Activated CD4-positive, CD25-positive, alpha-beta regulatory T cell treated with anti-CD3 and anti-CD28 coated beads, Interleukin-2, amount 50 U/mL, for 72 hours (primary cell): ENCODE results near the gene NACC1.
"Not testable (repeated sequence)": the region's sequence is repeated elsewhere in the genome, so short reads cannot be mapped to it uniquely, and the experiment has no call there.

Source experiments
- DNase-seq: peaks from one replicate; pipeline ENCODE4 v3.0.0; 2021

Gene NACC1

DNA sequence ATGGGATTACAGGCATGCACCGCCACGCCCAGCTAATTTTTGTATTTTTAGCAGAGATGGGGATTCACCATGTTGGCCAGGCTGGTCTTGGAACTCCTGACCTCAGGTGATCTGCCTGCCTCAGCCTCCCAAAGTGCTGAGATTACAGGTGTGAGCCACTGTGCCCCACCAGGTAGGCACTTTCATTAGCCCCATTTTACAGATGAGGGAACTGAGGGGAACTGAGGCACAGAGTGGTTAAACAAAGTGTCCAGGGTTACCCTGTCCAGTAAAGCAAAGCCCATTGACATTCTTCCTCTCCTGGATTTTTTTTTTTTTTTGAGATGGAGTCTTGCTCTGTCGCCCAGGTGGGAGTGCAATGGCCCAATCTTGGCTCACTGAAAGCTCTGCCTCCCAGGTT is 48.1 kb downstream of the NACC1 start:
- not testable (repeated sequence) for DNase-seq

- DNase-seq = no peak
Measured at GRCh38 chr19:13169769-13170168, 51.7 kb downstream of the NACC1 start.

DNA sequence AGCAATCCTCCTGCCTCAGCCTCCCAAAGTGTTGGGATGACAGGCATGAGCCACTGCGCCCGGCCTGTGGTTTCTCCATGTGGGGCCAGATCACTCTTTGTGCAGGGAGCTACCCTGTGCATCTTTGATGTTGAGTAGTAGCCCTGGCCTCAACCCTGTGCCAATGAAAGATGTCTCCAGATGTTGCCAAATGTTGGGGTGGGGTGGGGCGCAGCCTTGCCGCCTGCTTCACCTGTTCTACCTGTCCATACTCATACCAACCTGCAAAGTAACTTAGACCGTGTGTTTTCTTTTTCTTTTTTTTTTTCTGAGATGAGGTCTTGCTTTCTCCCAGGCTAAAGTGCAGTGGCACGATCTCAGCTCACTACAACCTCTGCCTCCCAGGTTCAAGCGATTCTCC is 53.1 kb downstream of the NACC1 start:
- DNase-seq = no peak

DNA sequence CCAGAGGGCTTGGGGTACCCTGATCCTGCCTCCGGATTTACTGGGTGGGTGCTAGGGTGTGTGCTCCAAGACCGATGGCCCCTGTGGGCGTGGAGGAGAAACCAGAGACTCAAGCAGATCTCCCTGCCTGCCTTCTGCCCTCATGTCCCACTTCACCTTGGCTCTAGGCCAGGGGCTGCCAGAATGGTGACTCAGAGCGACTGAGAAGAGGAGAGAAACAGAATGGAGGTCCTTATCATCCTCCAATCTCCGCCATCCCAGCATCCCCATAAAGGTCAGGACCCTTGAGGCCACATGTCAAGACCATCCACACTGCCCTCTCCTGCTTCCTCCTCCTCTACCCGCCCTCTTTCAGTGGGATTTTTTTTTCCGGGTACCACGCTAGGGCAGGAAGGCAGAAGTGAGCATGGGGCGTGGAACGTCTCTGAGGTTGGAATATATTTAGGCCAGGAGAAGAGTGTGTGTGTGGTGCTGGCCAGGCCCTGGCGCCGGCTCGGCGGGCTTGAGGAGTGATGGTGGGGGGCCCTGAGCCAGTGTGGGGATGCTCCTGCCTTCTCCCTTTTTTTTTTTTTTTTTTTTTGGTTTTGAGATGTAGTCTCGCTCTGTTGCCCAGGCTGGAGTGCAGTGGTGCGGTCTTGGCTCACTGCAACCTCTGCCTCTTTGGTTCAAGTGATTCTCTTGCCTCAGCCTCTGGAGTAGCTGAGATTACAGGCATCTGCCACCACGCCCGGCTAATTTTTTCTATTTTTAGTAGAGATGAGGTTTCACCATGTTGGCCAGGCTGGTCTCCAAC is 54.5 kb downstream of the NACC1 start:
- peak; percentile 63 for DNase-seq

DNA sequence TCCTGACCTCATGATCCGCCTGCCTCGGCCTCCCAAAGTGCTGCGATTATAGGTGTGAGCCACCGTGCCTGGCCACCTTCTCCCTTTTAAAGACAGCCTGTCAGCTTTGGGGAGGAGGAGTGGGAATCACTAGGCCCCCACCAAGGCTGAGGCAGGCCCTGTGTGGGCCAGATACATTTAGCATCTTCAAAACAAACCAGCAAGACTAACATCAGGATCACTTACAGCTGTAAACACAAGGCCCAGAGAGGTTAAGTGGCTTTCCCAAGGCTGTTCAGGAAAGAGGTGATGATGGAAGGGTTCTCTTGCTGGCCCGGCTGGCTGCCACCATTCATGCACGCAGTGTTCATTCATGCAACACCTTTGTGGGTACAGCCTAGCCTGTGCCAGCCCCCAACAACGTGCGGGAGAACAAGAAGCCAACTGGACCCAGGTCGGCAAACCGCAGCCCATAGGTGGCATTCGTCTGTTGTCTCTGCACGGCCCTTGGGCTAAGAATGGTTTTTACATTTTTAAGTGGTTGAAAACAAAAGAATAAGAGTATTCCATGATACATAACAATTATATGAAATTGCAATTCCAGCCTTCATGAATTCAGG is 55.2 kb downstream of the NACC1 start:
- no peak for DNase-seq

- DNase-seq = no peak
Measured at GRCh38 chr19:13176345-13176744, 58.3 kb downstream of the NACC1 start.

DNA sequence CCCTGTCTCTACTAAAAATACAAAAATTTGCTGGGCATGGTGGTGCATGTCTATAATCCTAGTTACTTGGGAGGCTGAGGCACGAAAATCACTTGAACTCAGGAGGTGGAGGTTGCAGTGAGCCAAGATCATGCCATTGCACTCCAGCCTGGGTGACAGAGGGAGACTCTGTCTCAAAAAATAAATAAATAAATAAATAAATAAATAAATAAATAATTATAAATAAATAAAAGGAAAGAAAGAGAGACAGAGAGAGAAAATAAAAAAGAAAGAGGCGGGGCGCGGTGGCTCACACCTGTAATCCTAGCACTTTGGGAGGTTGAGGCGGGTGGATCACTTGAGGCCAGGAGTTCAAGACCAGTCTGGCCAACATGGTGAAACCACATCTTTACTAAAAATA is 59.5 kb downstream of the NACC1 start:
- DNase-seq = not testable (repeated sequence)

DNA sequence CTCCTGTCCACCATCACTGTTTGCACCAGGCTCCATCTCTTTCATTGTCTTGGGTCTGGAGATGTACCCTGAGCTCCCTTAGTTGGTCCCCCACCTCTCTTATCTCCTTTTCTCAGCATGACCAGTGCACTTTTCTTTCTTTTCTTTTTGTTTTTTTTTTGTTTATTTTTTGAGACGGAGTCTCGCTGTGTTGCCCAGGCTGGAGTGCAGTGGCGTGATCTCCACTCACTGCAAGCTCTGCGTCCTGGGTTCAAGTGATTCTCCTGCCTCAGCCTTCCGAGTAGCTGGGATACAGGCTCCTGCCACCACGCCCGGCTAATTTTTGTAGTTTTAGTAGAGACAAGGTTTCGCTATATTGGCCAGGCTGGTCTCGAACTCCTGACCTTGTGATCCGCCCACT is 60.2 kb downstream of the NACC1 start:
- DNase-seq = not testable (repeated sequence)

GRCh38 chr19:13181747-13182388 is 63.8 kb downstream of the NACC1 start:
- DNase-seq = no peak

DNA sequence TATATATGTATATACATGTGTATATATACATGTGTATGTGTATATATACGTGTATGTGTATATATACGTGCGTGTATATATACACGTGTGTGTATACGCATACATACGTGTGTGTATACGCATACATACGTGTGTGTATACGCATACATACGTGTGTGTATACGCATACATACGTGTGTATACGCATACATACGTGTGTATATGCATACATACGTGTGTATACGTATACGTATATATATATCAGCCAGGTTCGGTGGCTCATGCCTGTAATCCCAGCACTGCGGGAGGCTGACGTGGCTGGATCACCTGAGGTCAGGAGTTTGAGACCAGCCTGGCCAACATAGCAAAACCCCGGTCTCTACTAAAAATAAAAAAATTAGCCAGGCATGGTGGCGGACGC is 66.9 kb downstream of the NACC1 start:
- DNase-seq = not testable (repeated sequence)

DNA sequence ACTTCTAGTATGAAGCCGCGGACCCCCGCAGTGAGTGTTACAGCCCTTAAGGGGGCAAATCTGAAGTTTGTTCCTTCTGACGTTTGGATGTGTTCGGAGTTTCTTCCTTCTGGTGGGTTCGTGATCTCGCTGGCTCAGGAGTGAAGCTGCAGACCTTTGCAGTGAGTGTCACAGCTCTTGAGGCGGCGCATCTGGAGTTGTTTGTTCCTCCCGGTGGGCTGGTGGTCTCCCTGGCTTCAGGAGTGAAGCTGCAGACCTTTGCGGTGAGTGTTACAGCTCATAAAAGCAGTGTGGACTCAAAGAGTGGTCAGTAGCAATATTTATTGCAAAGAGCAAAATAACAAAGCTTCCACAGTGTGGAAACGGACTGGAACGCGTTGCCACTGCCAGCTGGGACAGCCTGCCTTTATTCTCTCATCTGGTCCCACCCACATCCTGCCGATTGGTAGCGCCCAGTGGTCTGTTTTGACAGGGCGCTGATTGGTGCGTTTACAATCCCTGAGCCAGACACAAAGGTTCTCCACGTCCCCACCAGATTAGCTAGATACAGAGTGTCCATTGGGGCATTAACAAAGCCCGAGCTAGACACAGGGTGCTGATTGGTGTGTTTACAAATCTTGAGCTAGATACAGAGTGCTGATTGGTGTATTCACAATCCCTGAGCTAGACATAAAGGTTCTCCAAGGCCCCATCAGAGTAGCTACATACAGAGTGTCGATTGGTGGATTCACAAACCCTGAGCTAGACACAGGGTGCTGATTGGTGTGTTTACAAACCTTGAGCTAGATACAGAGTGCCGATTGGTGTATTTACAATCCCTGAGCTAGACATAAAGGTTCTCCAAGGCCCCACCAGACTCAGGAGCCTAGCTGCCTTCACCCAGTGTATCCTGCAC is 67.9 kb downstream of the NACC1 start:
- not testable (repeated sequence) for DNase-seq

GRCh38 chr19:13186688-13187087 is 68.6 kb downstream of the NACC1 start:
- not testable (repeated sequence) for DNase-seq

GRCh38 chr19:13187419-13187818 is 69.4 kb downstream of the NACC1 start:
- no peak for DNase-seq

- DNase-seq = no peak
Measured at GRCh38 chr19:13189600-13189999, 71.5 kb downstream of the NACC1 start.
